ENCODE results near the gene L3MBTL3.

Gene L3MBTL3

GRCh38 chr6:130029163-130029562, 10.8 kb downstream of the L3MBTL3 start:
- DNase-seq: no peak

GRCh38 chr6:130032758-130033340, 14.5 kb downstream of the L3MBTL3 start:
- DNase-seq: no peak

DNA sequence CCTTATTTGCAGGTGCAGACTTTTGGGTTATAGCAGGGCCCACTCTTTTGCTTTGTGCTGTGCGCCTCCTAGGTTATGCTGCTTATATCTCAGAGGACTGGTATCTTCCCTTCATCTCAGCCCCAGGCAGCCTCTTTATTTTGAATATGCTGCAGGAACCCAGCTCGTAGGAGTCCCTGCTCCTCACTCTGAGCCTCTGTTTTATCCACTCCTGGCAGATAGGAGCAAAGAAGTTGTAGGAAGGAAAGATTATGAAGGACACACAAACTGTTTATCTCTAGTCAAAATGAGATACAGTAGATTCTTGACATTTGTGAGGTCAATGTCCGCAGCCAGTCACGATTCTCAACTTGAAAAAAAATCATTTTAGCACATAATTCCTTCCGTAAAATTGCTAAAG, 15.6 kb downstream of the L3MBTL3 start:
- DNase-seq: no peak

DNA sequence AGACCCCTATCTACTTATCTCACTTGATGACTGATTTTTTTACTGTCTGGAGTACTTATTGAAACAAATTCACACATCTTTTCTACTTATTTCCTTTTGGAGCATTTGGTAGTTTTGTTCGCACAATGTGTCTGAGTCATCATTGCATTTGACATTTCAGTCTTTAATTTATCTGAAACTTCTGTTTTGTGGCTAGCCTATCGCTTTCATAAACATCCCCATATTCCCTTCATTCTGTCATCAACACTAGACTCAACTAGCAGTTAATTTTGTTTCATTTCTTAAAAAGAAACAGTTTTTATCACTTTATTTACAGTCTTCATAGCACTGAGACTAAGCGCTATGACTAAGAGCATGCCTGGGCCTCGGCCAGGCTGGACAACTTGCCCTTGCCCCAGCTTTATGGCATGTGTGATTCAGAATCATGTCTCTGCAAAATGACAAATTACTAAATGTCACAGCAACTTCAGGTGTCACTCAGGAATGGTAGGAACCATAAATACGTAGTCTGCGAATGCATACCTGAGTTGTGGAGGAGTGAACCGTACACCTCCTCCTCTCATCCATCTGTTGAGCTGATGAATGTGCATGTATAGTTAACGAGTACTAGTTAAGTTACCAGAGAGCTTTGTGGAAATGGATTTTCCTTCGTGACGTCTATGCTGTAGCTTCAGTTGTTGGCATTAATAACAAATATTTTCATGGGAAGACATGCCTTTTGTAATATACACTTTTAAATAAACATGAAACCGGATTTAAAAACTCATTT, 16.2 kb downstream of the L3MBTL3 start:
- no peak for DNase-seq

GRCh38 chr6:130035211-130035610, 16.8 kb downstream of the L3MBTL3 start:
- no peak for DNase-seq

DNA sequence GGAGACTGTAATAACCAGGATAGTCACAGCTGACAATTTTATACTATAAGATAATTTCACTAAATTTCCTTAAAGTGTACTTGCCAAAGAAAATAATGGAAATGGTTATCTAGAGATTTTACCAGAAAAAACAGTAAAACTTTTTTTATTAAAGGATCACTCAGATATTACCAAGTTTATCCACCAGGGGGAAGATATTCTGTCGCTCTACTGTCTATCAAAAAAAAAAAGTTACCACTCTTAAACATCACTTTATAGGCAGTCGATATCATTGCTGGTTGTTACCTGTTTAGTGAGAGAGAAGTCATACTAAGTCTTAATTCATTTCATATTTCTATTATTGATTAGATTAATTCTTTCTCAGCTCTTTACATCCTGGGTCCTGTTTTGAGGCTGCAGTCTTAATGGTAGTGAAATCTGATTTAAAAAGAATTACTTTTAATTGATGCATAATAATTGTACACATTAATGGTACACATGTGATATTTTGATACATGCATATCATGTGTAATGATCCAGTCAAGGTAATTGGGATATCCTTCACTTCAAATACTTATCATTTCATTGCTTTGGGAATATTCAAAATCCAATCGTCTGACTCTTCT, 18.9 kb downstream of the L3MBTL3 start:
- DNase-seq: no peak

DNA sequence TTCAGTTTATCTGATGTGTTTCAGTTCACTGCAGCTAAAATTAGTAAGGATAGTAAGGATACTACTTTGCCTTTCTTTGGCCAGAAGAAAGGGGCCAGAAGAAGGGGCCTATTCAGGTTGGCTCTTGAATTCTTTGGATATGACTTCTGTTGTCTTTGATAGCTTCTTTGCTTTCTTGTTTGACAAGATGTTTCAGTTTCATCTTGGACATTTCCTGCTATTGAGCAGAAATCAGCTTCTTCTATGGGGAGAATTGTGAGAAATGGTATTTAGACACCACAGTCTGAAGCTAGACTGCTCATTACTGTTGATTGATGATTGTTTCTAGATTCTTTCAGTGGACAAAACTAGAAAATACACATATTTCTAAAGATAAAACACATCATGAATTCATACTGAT, 23.2 kb downstream of the L3MBTL3 start:
- DNase-seq: no peak

- no peak for DNase-seq
Observed at GRCh38 chr6:130043344-130043743, 25.0 kb downstream of the L3MBTL3 start.

DNA sequence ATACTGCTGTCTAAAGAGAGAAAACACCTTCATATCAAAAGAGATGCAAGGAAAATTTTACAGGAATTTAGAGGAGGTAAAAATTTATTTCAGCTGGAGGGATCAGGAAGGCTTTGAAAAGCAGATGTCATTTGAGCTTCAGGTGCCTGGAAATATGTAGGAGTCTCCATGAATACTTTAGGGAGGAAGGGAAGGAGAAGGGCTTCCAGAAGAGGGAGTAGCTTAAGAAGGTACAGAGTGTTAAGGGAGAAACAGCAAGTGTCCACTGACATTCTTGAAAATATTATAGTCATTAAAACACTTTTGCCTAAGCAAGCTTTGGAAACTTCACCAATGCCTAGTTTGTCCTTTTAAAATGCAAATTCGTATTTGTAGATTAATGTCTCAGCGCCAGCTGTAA, 27.2 kb downstream of the L3MBTL3 start:
- DNase-seq: no peak

DNA sequence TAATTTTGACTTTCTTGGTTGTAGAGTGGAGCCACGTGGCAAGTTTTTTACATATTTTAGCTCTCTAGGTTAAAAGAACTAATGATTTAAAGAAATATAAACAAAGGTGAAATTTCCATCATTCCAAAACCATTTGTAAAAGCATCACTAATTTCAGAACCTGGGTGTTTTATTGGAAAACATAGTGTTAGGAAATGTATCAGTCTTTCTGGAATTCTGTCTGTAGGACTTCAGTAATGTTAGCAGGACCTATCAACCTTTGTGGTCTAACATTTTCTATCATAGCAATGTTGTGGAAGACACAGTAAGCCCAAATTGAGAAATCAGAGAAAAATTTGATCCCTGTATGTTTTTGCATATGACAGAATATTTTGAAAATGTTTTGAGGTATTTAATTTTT, 28.3 kb downstream of the L3MBTL3 start:
- DNase-seq: no peak

DNA sequence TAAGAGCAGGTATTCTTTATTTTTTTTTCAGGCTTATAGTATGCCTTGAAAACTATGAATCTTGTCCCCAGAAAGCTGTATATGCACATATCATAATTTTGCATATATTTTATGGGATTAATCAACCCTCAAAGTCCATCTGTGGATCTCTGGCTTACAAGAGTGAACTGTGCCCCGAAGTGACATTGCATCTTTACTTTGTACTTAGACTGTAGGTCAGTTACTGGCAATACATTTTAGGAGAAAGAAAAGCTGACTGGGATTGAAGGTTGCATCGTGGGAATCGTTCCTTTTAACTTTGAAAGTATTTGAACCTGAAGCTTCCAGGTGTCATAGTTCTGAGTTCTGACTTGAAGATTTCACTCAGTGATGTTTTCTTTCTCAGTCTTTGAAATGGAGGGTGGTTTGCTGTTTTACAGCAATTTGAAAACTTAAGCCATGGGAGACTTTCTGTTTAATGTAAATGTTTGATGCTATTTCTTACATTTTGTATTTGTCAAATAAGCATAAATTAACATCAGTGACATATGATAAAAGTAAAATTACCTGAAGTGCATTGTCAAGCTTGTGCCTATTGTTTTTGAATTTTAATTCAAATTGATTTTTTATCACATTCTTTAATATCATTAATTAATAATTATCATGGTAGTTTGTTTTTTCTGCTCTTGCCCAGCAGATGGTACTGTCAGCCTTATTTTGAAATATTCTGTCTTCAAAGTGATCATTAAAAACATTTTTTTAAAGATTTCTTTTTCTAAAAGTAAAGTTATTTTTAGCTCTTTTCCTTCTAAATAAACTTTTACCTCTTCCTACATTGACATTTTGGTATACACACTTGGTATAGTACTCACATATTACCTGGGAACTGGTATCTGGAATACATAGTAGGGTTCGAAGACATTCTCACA, 29.0 kb downstream of the L3MBTL3 start:
- no peak for DNase-seq

DNA sequence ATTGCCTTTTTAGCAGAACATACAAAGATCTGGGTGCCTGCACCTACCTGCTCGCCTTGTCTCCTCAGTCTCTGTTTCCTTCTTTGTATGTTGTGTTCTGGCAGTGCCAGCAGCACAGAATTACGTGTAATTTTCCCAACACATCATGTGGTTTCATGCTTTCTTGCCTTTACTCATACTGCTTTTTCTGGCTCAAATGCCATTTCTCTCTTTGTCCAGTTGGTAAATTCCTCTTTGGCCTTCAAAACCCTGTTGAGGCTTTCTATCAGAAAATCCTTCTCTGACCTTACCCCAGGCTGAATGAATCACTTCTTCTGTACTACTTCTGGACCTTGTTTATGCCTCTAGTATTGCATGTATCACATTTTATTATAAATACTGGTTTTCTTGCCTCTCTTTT, 31.8 kb downstream of the L3MBTL3 start:
- no peak for DNase-seq

GRCh38 chr6:130054725-130055124, 36.3 kb downstream of the L3MBTL3 start:
- DNase-seq: no peak

DNA sequence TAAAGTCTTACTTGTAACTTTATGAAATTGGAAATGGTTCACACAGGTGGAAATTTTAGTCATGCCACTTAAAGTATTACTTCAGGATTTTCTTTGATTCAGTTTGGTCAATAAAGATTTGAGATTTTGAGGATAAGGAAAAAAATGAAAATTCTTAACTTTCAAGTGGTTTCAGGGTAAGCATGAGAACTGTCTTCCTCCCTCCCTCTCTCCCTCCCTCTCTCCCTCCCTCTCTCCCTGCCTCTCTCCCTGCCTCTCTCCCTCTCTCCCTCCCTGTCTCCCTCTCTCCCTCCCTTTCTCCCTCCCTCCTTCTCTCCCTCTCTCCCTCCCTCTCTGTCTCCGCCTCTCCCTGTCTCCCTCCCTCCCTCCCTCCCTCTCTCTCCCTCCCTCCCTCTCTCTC, 36.9 kb downstream of the L3MBTL3 start:
- DNase-seq: no peak

GRCh38 chr6:130057495-130057894, 39.1 kb downstream of the L3MBTL3 start:
- no peak for DNase-seq

DNA sequence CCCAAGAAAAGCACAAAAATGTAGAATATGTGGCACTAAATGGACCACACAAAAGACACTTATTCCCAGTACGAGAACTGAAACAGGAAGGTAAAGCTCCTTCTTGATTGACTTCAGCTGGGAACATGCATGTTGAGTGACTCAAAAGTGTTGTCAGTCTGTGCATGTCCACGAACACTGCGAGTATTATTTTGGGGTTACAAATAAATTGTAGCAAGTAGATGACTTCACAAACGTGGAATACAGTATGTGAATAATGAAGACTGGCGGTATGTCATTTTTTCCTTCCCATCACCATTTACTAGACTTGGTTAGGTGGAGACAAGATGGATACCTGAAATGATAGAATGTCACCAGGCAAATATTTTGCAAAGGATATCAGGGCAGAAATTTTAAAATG, 45.4 kb downstream of the L3MBTL3 start:
- DNase-seq: no peak

GRCh38 chr6:130065609-130066156, 47.3 kb downstream of the L3MBTL3 start:
- no peak for DNase-seq

DNA sequence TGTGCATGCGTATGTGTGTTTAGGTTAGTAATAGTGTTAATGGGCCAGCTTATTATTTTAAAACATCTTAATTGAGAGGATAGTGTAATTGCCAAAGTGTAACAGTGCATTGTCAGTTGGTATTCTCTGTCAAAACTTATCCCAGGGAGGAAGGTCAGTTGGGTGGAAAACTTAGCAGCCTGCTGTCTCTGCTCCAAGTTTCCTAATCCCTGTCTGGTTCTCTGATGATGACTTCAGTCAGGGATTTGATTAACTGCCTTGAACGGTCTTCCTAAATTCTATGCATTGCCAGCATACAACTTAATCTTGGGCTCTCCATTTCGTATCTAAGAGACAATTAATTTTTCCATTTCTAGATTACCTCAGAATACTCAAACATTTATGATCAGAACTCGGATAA, 51.1 kb downstream of the L3MBTL3 start:
- DNase-seq: no peak

DNA sequence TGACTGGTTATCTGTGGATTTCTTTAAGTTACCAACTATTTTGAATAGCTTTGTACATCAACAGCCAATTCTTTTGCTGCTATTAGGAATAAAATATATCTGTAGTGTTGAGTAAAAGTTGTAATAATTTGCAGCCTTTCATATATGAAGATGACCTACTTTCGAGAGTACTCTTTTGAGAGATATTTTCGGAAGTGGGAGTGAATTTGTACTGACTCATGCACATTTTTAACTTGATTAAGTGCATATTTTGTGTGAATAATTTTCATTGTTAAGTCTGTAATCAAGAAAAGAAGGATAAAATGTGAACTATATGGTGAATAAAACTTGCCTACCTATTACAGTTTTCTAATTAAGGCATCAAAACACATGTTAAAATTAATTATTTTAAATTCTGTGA, 51.9 kb downstream of the L3MBTL3 start:
- DNase-seq: no peak

GRCh38 chr6:130070792-130071191, 52.4 kb downstream of the L3MBTL3 start:
- DNase-seq: no peak

DNA sequence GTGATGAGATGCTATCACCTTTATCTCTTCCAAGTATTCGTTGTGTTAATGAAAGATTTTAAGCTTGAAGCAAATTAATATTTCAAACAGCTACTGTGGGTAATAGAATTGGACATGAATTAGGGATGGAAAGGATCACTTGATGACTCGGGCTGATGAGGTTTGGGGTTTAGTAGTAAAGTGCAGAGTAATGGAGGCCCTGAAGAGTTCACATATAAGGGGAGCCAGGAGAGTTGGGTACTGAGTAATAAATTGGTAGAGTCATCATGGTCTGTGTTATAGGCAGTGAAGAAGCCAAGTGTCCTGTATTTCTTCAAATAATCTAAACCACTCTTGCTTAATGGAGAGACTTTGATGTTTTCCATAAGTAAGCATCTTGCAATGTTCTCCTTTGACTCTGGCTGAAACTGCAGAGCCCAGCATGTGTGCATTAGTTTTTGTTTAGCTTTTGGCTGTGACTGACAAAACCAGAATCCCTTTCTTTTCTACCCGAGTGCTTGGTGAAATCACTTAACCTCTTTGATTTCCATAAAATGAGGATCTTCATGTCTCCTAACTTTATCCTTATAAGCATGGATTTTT, 57.6 kb downstream of the L3MBTL3 start:
- no peak for DNase-seq

GRCh38 chr6:130076512-130076911, 58.1 kb downstream of the L3MBTL3 start:
- no peak for DNase-seq

DNA sequence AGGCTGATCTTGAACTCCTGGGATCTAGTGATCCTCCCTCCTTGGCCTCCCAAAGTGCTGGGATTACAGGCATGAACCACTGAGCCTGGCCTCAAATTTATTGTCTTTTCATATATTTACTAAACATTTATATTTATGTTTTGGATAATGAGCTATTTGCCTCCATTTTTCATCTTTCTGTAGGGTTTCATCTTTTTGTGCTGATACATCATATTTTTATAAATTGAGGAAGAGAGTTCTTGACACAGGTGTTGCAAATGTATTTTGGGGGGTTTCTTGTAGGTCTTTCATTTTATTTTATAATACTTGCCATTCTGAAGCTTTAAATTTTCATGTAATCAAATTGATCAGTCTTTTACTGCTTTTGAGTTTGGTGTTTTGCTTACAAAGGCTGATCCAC, 72.4 kb downstream of the L3MBTL3 start:
- DNase-seq: no peak
